ENCODE results near the gene MMRN1. TPM values are rescaled to one million over a fixed set of nuclear protein-coding genes. Genes with fewer than 3 reads are reported as not detected.

MMRN1 gene
- total RNA-seq, 1 donor from 2014 or later = 1.6 TPM

DNA sequence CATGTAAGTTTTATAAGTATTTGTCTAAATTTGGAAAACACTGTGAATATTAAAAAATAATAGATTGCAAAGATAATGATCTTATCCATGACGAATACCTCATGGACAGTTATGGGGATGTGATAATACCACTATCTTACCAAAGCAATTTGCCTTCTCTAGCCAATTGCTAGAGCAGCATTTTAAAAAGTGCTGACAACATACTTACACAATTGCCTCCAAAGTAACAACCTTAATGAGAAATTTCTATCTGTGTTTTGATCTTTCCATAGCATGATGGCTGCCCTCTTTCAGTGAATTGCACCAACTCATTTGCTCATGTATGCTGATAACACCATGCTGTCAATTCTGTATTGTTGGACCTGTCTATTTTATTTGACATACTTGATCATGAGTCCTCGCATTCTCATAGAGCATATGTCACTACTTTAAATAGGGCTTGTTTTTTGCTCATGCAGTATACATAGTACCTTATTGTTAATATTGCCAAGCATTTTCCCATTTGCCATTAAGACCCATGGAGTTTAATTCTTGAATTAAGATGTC is 87.2 kb downstream of the MMRN1 start:
- Mint-ChIP-seq H3K9me3 (ENCODE audit: low read depth) (no peaks in the 10 kb centered on the region), H3K4me1 (ENCODE audit: low read depth) (peaks cover 12% of the 10 kb centered on the region), H3K36me3 (ENCODE audit: insufficient read depth) (no peaks in the 10 kb centered on the region), H3K4me3 (ENCODE audit: low read depth) (no peak overlapping the region), H3K27me3 (no peaks in the 10 kb centered on the region), H3K27ac (no peak overlapping the region)
- TF ChIP-seq, protein P1, sequence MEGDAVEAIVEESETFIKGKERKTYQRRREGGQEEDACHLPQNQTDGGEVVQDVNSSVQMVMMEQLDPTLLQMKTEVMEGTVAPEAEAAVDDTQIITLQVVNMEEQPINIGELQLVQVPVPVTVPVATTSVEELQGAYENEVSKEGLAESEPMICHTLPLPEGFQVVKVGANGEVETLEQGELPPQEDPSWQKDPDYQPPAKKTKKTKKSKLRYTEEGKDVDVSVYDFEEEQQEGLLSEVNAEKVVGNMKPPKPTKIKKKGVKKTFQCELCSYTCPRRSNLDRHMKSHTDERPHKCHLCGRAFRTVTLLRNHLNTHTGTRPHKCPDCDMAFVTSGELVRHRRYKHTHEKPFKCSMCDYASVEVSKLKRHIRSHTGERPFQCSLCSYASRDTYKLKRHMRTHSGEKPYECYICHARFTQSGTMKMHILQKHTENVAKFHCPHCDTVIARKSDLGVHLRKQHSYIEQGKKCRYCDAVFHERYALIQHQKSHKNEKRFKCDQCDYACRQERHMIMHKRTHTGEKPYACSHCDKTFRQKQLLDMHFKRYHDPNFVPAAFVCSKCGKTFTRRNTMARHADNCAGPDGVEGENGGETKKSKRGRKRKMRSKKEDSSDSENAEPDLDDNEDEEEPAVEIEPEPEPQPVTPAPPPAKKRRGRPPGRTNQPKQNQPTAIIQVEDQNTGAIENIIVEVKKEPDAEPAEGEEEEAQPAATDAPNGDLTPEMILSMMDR (IDR thresholded peaks at IDR 0.05; ENCODE audit: unreplicated experiment) = no peak
- no peak for DNase-seq (ENCODE audit: low spot score, unreplicated experiment)

DNA sequence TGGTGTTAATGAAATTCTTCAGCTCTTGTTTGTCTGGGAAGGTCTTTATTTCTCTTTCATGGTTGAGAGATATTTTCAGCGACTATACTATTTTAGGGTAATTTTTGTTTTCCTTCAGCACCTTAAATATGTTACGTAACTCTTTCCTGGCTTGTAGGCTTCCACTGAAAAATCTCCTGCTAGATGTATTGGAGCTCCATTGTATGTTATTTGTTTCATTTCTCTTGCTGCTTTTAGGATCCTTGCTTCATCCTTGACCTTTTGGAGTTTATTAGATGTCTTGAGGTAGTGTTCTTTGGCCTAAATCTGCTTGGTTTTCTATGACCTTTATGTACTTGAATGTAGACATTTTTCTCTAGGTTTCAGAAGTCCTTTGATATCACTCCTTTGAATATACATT is 93.6 kb downstream of the MMRN1 start:
- Mint-ChIP-seq H3K27ac (no peak overlapping the region), H3K4me3 (ENCODE audit: low read depth) (no peak overlapping the region), H3K4me1 (ENCODE audit: low read depth) (peaks cover 14% of the 10 kb centered on the region), H3K9me3 (ENCODE audit: low read depth) (peaks cover 21% of the 10 kb centered on the region), H3K27me3 (no peaks in the 10 kb centered on the region), H3K36me3 (ENCODE audit: insufficient read depth) (peaks cover 1% of the 10 kb centered on the region)
- DNase-seq (ENCODE audit: low spot score, unreplicated experiment) = no peak
- TF ChIP-seq, protein P1 (IDR thresholded peaks at IDR 0.05; ENCODE audit: unreplicated experiment) = no peak

DNA sequence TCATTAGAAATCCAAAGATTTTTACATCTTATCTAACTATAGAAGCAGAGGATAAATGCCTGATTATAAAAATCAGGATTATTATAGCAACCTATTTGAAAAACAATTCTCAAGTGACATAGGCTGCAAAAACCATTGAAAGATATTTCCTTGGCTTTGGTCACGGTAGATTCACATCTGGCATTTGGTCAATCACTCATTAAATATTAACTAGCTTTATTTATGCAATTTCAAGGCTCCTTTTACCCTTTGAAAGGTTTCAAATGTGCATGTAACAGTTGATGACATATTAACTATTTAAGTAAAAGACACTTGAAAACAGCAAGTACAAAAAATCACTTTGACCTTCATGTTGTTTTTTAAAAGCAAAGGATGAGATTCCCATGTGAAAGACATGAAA is 98.1 kb downstream of the MMRN1 start:
- Mint-ChIP-seq H3K27me3 (no peaks in the 10 kb centered on the region), H3K4me3 (ENCODE audit: low read depth) (no peak overlapping the region), H3K4me1 (ENCODE audit: low read depth) (peaks cover 43% of the 10 kb centered on the region), H3K9me3 (ENCODE audit: low read depth) (peaks cover 15% of the 10 kb centered on the region), H3K27ac (no peak overlapping the region), H3K36me3 (ENCODE audit: insufficient read depth) (peaks cover 1% of the 10 kb centered on the region)
- TF ChIP-seq, protein P1 (IDR thresholded peaks at IDR 0.05; ENCODE audit: unreplicated experiment) = no peak
- DNase-seq (ENCODE audit: low spot score, unreplicated experiment) = no peak

DNA sequence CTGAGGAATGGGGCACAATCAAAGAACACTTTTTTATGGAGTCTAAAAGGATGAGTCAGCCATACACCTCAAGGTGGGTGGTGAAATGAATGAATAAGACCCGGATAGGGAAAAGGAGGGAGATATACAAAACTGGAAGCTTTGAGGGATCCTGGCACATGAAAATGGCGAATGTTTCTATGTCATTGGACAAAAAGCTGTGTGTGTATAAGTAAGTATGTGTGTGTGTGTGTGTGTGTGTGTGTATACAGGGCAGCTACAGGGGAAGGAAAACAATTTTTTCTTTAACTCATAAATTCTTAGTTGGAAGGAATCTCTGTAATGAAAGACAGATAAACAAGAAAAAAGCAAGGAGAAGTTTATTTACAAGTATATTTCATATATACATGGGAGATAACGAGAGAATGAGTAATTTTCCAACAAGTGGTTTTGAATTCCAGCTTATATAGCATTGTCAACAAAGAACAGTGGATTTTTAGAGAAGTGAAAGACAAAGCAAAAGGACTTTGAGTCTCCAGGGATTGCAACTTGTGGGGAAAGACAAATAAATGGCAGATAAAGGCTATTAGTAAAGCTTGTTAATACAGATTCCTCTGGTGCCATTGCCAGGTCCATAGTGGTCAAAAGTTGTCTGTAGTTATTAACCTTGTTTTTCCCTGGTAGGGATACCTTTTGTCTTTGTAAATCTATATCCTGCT is 99.7 kb downstream of the MMRN1 start:
- H3K4me3 Mint-ChIP-seq (ENCODE audit: low read depth) = no peak overlapping the region
- peaks cover 53% of the 10 kb centered on the region for H3K4me1 Mint-ChIP-seq (ENCODE audit: low read depth)
- H3K27ac Mint-ChIP-seq = peak overlapping the region; percentile 29
- H3K36me3 Mint-ChIP-seq (ENCODE audit: insufficient read depth) = no peaks in the 10 kb centered on the region
- DNase-seq (ENCODE audit: low spot score, unreplicated experiment) = no peak
- TF ChIP-seq, protein P1 (IDR thresholded peaks at IDR 0.05; ENCODE audit: unreplicated experiment) = no peak
- no peaks in the 10 kb centered on the region for H3K27me3 Mint-ChIP-seq
- H3K9me3 Mint-ChIP-seq (ENCODE audit: low read depth) = no peaks in the 10 kb centered on the region

DNA sequence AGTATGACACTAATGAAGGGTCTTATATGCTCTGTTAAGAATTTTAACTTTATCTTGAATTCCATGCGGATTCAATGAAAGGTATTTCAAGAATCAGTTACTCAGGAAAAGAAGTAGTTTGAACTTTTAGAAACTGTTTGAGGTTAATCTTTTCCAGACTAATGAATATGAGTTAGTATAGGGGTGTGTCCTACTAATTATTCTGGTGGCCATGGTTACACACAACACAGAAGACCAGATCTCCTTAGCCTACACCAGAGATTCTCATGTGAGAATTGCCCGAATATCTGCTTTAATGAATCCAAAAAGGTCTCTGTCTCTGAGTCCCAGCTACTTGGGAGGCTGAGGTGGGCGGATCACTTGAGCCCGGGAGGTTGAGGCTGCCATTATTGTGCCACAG is 100.4 kb downstream of the MMRN1 start:
- TF ChIP-seq, protein P1 (IDR thresholded peaks at IDR 0.05; ENCODE audit: unreplicated experiment) = no peak

More for the DNA sequence above, 100.4 kb downstream of the MMRN1 start:
- Mint-ChIP-seq H3K27ac (no peak overlapping the region), H3K36me3 (ENCODE audit: insufficient read depth) (no peaks in the 10 kb centered on the region), H3K9me3 (ENCODE audit: low read depth) (no peaks in the 10 kb centered on the region), H3K4me3 (ENCODE audit: low read depth) (no peak overlapping the region), H3K27me3 (no peaks in the 10 kb centered on the region), H3K4me1 (ENCODE audit: low read depth) (peaks cover 55% of the 10 kb centered on the region)
- DNase-seq (ENCODE audit: low spot score, unreplicated experiment) = no peak
